Endothelial cell of umbilical vein (primary cell): ENCODE data around the gene PHLPP1. TPM values are rescaled to one million over a fixed set of nuclear protein-coding genes. Genes with fewer than 3 reads are reported as not detected.

Experiments
- BruUV-seq: library from RNA; stranded (reverse); fragments of 400-500 nt; replicated peaks from 2 replicates; lab custom pipeline; 2021; lab: Mats Ljungman, UMichigan
- CTCF ChIA-PET: fragments of 300-600, 350-600 bp; sonication (Branson Sonifier 250); formaldehyde crosslinking; loops from one replicate; lab custom pipeline; 2021; ENCODE audit warnings: antibody characterized with exemption, inconsistent platforms; lab: Charles Lee
- POLR2A ChIA-PET: fragments of 300-600, 350-600 bp; sonication (Branson Sonifier 250); formaldehyde crosslinking; loops from one replicate; lab custom pipeline; 2021; ENCODE audit warnings: antibody characterized with exemption, inconsistent platforms; lab: Charles Lee
- DNase-seq: peaks from one replicate; pipeline ENCODE4 v3.0.0-alpha.2; 2011; ENCODE audit warnings: low read depth, low spot score
- FAIRE-seq: peaks from 2 replicates; lab custom pipeline; 2011; peaks lifted over from hg19 to GRCh38; lab: Jason Lieb, UNC
- H2AFZ ChIP-seq: 2 replicates; pipeline ENCODE4 v1.6.0; 2012; ENCODE audit warnings: low read depth, low read length, control low read depth, inconsistent platforms
- H3K27ac ChIP-seq: 2 replicates; pipeline ENCODE4 v1.5.1; 2011; ENCODE audit warnings: low read depth, mild to moderate bottlenecking, control low read depth, low read length, moderate library complexity; ENCODE audit not compliant: insufficient read depth
- H3K27me3 ChIP-seq, 2 experiments: 2 replicates each; pipeline versions ENCODE4 v1.6.0 to v1.6.1; 2011; ENCODE audit warnings: low read length in 2 of 2, mixed read lengths in 1 of 2; ENCODE audit not compliant: control insufficient read depth in 2 of 2, insufficient read depth in 2 of 2
- H3K36me3 ChIP-seq, 2 experiments: 2 replicates in 1 of 2; 3 replicates in 1 of 2; pipeline ENCODE4 v1.5.1; 2011; ENCODE audit warnings: low read length in 2 of 2, mild to moderate bottlenecking in 1 of 2, moderate library complexity in 1 of 2; ENCODE audit not compliant: control insufficient read depth in 2 of 2, insufficient read depth in 2 of 2; ENCODE audit errors: extremely low read depth in 1 of 2
- H3K4me1 ChIP-seq: 3 replicates; pipeline ENCODE4 v1.5.1; 2011; ENCODE audit warnings: mild to moderate bottlenecking, low read length; ENCODE audit not compliant: control insufficient read depth, insufficient read depth; ENCODE audit errors: extremely low read depth
- H3K4me2 ChIP-seq: 2 replicates; pipeline ENCODE4 v1.6.1; 2011; ENCODE audit warnings: low read length, control low read depth, mixed read lengths; ENCODE audit not compliant: insufficient read depth
- H3K4me3 ChIP-seq, 3 experiments: fragments of 200-600 bp in 1 of 3; sonication (generic), shearing (Covaris generic) in 1 of 3; replicated peaks in 1 of 3; 2 replicates each; pipeline ENCODE4 v1.5.1; 2011 to 2016; ENCODE audit warnings: control low read depth in 3 of 3, low read length in 3 of 3, mild to moderate bottlenecking in 2 of 3, inconsistent platforms in 1 of 3, low read depth in 1 of 3, moderate library complexity in 1 of 3; ENCODE audit not compliant: insufficient read depth in 1 of 3
- H3K79me2 ChIP-seq: 2 replicates; pipeline ENCODE4 v1.6.0; 2012; ENCODE audit warnings: low read length, inconsistent platforms; ENCODE audit not compliant: control insufficient read depth, insufficient read depth
- H3K9ac ChIP-seq: replicated peaks from 2 replicates; pipeline ENCODE3; 2011; ENCODE audit warnings: low read length, control low read depth; ENCODE audit not compliant: insufficient read depth; ENCODE audit errors: extremely low read depth
- H3K9me1 ChIP-seq: replicated peaks from 3 replicates; pipeline ENCODE4 v1.6.0; 2011; ENCODE audit warnings: mild to moderate bottlenecking, low read length; ENCODE audit not compliant: control insufficient read depth, insufficient read depth; ENCODE audit errors: extremely low read depth
- H3K9me3 ChIP-seq: replicated peaks from 2 replicates; pipeline ENCODE4 v1.5.1; 2012; ENCODE audit warnings: low read length, inconsistent platforms; ENCODE audit not compliant: control insufficient read depth, insufficient read depth
- H4K20me1 ChIP-seq: replicated peaks from 2 replicates; pipeline ENCODE3; 2011; ENCODE audit warnings: mild to moderate bottlenecking, low read length; ENCODE audit not compliant: control insufficient read depth, insufficient read depth; ENCODE audit errors: extremely low read depth
- CTCF ChIP-seq, 2 donors: IDR thresholded peaks; 1 replicate in 1 of 2; 2 replicates in 1 of 2; pipeline ENCODE4 v1.5.1; 2011; ENCODE audit warnings: low read length in 2 of 2, mild to moderate bottlenecking in 2 of 2, moderate library complexity in 2 of 2, control low read depth in 1 of 2, inconsistent platforms in 1 of 2, low read depth in 1 of 2; ENCODE audit not compliant: insufficient read depth in 1 of 2; ENCODE audit errors: extremely low read depth in 1 of 2
- EZH2 ChIP-seq: IDR thresholded peaks from 2 replicates; pipeline ENCODE4 v1.6.1; 2012; ENCODE audit warnings: borderline replicate concordance, low read depth, mild to moderate bottlenecking, moderate library complexity, low read length, inconsistent platforms; ENCODE audit not compliant: severe bottlenecking
- FOS ChIP-seq: IDR thresholded peaks from 2 replicates; pipeline ENCODE4 v1.6.1; 2011; ENCODE audit warnings: mild to moderate bottlenecking, low read length, moderate library complexity, borderline replicate concordance; ENCODE audit not compliant: insufficient read depth
- GATA2 ChIP-seq: IDR thresholded peaks from 2 replicates; pipeline ENCODE4 v1.7.0; 2011; ENCODE audit warnings: low read depth, mild to moderate bottlenecking, moderate library complexity, mixed read lengths, low read length; ENCODE audit not compliant: insufficient read length, insufficient read depth
- JUN ChIP-seq: IDR thresholded peaks from 2 replicates; pipeline ENCODE4 v1.6.1; 2011; ENCODE audit warnings: borderline replicate concordance, low read depth; ENCODE audit not compliant: insufficient read length, insufficient read depth
- MAX ChIP-seq: IDR thresholded peaks from 2 replicates; pipeline ENCODE4 v1.6.1; 2011; ENCODE audit not compliant: insufficient read depth, insufficient read length
- MYC ChIP-seq: IDR thresholded peaks from one replicate; pipeline ENCODE4 v1.6.1; 2011; ENCODE audit warnings: mild to moderate bottlenecking, low read depth, low read length
- POLR2A ChIP-seq: IDR thresholded peaks from 2 replicates; pipeline ENCODE4 v1.6.1; 2012; ENCODE audit warnings: low read depth, mild to moderate bottlenecking, control low read depth, low read length
- POLR2AphosphoS5 ChIP-seq: IDR thresholded peaks from 2 replicates; pipeline ENCODE4 v1.6.1; 2012; ENCODE audit warnings: low read depth, mild to moderate bottlenecking, control low read depth, low read length, moderate library complexity; ENCODE audit not compliant: insufficient read depth
- dilution Hi-C: fragments of 300-500 bp; cut with MboI; formaldehyde crosslinking; loops from one replicate; pipeline ENCODE4 v1.15.0; 2019; ENCODE audit warnings: low sequenced_read_pairs; ENCODE audit not compliant: extremely low pct_ligation_motif_present
- intact Hi-C: fragments of 100-400 bp; cut with micrococcal nuclease; formaldehyde crosslinking; loops from one replicate; pipeline ENCODE4 v1.10.0; 2022
- polyA plus RNA-seq, 4 experiments: library from polyadenylated mRNA; depleted of rRNA in 3 of 4; stranded (reverse) in 3 of 4; unstranded in 1 of 4; fragments of >200 nt; gene quantifications; 2 replicates each; pipeline versions ENCODE4 v1.2.1 to v1.2.3, GENCODE V29; 2011 to 2012; ENCODE audit warnings: missing spikeins in 1 of 4
- total RNA-seq: library from RNA; stranded (reverse); gene quantifications from 2 replicates; pipeline ENCODE4 v1.2.3, GENCODE V29; 2021

PHLPP1 gene
- total and polyA plus RNA-seq, 2 donors (not counting 3 experiments of a cell fraction or from before 2014, with no cell fraction given): 4.0 to 10.8 TPM

GRCh38 chr18:62842898-62843297, 127.6 kb downstream of the PHLPP1 start:
- TF ChIP-seq POLR2A (no peak), MYC (no peak), MAX (no peak), FOS (no peak), JUN (no peak), GATA2 (no peak), EZH2 (no peak), POLR2AphosphoS5 (no peak), CTCF (IDR thresholded peaks at IDR 0.05; ENCODE audit: extremely low read depth in 1 of 2, insufficient read depth in 1 of 2, low read depth in 1 of 2, low read length in 2 of 2) (no peak)
- no peaks in the 10 kb centered on the region for H3K9me3 ChIP-seq
- no peaks in the 10 kb centered on the region for H3K79me2 ChIP-seq
- no peak overlapping the region for H3K27ac ChIP-seq
- H3K4me3 ChIP-seq: no peak overlapping the region
- no peaks in the 10 kb centered on the region for H3K27me3 ChIP-seq
- POLR2A ChIA-PET: no interaction called here
- CTCF ChIA-PET: interaction anchor here (1.1 kb wide), 1 partner anchor 120 kb away, joined by 3 read pairs; no protein-coding TSS in a partner anchor
- DNase-seq (no peak), FAIRE-seq (no peak)
- no peaks in the 10 kb centered on the region for H3K9me1 ChIP-seq
- no peak overlapping the region for H3K4me2 ChIP-seq
- no peak overlapping the region for H3K9ac ChIP-seq
- H3K36me3 ChIP-seq: no peaks in the 10 kb centered on the region
- intact Hi-C loops: no loop called here
- no peaks in the 10 kb centered on the region for H3K4me1 ChIP-seq
- dilution Hi-C loops: no loop called here
- H4K20me1 ChIP-seq: no peaks in the 10 kb centered on the region
- H2AFZ ChIP-seq: no peak overlapping the region
- BruUV-seq: no TSS peak
